K562 (cell line): Measurements from ENCODE around the gene FAM120AOS. TPM values are rescaled to one million over a fixed set of nuclear protein-coding genes. Genes with fewer than 3 reads are reported as not detected.

Source experiments
- ATAC-seq: fragments of 200-7000 bp; cut with Tn5 transposase; 3 replicates; pipeline ENCODE4 v1.9.1; 2020; ENCODE audit warnings: moderate library complexity
- BruUV-seq: library from RNA; stranded (reverse); fragments of 400-500 nt; replicated peaks from 2 replicates; lab custom pipeline; 2021; lab: Mats Ljungman, UMichigan
- CTCF ChIA-PET: fragments of 300-600 bp; formaldehyde crosslinking; extraction: SDS; loops from one replicate; lab custom pipeline; 2021; ENCODE audit warnings: low intra/inter-chr PET ratio; lab: Yijun Ruan, JAX
- POLR2A ChIA-PET: fragments of 300-600, 350-650 bp; sonication (Branson Sonifier 250); formaldehyde crosslinking; extraction: SDS; loops from one replicate; lab custom pipeline; 2021; ENCODE audit warnings: antibody characterized with exemption, inconsistent platforms; lab: Yijun Ruan, JAX
- DNase-seq, 4 experiments: peaks; one replicate each; pipeline versions ENCODE4 v3.0.0 to v3.0.0-alpha.2; 2011 to 2018; ENCODE audit warnings: low spot score in 3 of 4, mixed read lengths in 3 of 4; ENCODE audit errors: extremely low read depth in 1 of 4
- FAIRE-seq: peaks from 2 replicates; lab custom pipeline; 2011; peaks lifted over from hg19 to GRCh38; lab: Jason Lieb, UNC
- H2AFZ ChIP-seq: 2 replicates; pipeline ENCODE4 v1.6.0; 2011; ENCODE audit warnings: low read depth, low read length, control low read depth, inconsistent platforms
- H3K27ac ChIP-seq: fragments of 200-600 bp; 3 replicates; pipeline ENCODE4 v1.8.0; 2011; ENCODE audit warnings: low read depth, mild to moderate bottlenecking, control low read depth, inconsistent platforms, low read length, moderate library complexity, mixed read lengths; ENCODE audit errors: extremely low read depth
- H3K27me3 ChIP-seq, 2 experiments: fragments of 300-600 bp in 1 of 2; 2 replicates in 1 of 2; 3 replicates in 1 of 2; pipeline versions ENCODE4 v1.6.0 to v1.8.0; 2011; ENCODE audit warnings: inconsistent platforms in 2 of 2, low read length in 2 of 2, mild to moderate bottlenecking in 1 of 2, mixed read lengths in 1 of 2, moderate library complexity in 1 of 2; ENCODE audit not compliant: control insufficient read depth in 2 of 2, insufficient read depth in 2 of 2
- H3K36me3 ChIP-seq: fragments of 300-600 bp; 3 replicates; pipeline ENCODE4 v1.8.0; 2011; ENCODE audit warnings: mild to moderate bottlenecking, low read length, inconsistent platforms; ENCODE audit not compliant: control insufficient read depth, insufficient read depth
- H3K4me1 ChIP-seq, 2 experiments: fragments of 200-600 bp in 1 of 2; replicated peaks in 1 of 2; 2 replicates in 1 of 2; 3 replicates in 1 of 2; pipeline versions ENCODE4 v1.5.1 to v1.8.0; 2011; ENCODE audit warnings: inconsistent platforms in 2 of 2, low read length in 2 of 2, mild to moderate bottlenecking in 1 of 2, mixed read lengths in 1 of 2, moderate library complexity in 1 of 2; ENCODE audit not compliant: control insufficient read depth in 2 of 2, insufficient read depth in 2 of 2
- H3K4me2 ChIP-seq: 2 replicates; pipeline ENCODE4 v1.6.1; 2011; ENCODE audit warnings: low read length, control low read depth, inconsistent platforms, mixed read lengths; ENCODE audit not compliant: insufficient read depth
- H3K4me3 ChIP-seq: fragments of 200-600 bp; sonication (generic), shearing (Covaris generic); 2 replicates; pipeline ENCODE4 v1.5.1; 2016; ENCODE audit warnings: control low read depth, inconsistent platforms
- H3K79me2 ChIP-seq: fragments of 200-600 bp; 3 replicates; pipeline ENCODE4 v1.8.0; 2011; ENCODE audit warnings: low read length, inconsistent platforms; ENCODE audit not compliant: control insufficient read depth, insufficient read depth
- H3K9ac ChIP-seq, 2 experiments: 2 replicates each; pipeline versions ENCODE4 v1.6.0 to v1.6.1; 2011; ENCODE audit warnings: low read depth in 2 of 2, low read length in 2 of 2, control low read depth in 1 of 2, inconsistent platforms in 1 of 2, mild to moderate bottlenecking in 1 of 2, mixed read lengths in 1 of 2; ENCODE audit not compliant: insufficient read depth in 1 of 2
- H3K9me1 ChIP-seq: one replicate; pipeline ENCODE4 v1.6.0; 2011; ENCODE audit warnings: inconsistent platforms, mild to moderate bottlenecking, low read length, moderate library complexity; ENCODE audit not compliant: control insufficient read depth, insufficient read depth
- H3K9me3 ChIP-seq: replicated peaks from 2 replicates; pipeline ENCODE4 v1.5.1; 2011; ENCODE audit warnings: low read depth, low read length, inconsistent platforms; ENCODE audit not compliant: control insufficient read depth, insufficient read depth
- H4K20me1 ChIP-seq: replicated peaks from 2 replicates; pipeline ENCODE4 v1.6.1; 2011; ENCODE audit warnings: low read length, inconsistent platforms, mixed read lengths; ENCODE audit not compliant: control insufficient read depth, insufficient read depth
- DACH1 ChIP-seq: fragments of 450-650 bp; IDR thresholded peaks from 2 replicates; pipeline ENCODE4 v1.6.1; 2018; ENCODE audit not compliant: partially characterized antibody
- HMG20A ChIP-seq: fragments of 450-650 bp; formaldehyde crosslinking; conservative IDR thresholded peaks from 2 replicates; pipeline ENCODE4 v1.4.0; 2020; ENCODE audit warnings: mild to moderate bottlenecking, mixed read lengths
- IFI16 ChIP-seq: fragments of 250-450 bp; sonication (Bioruptor Pico); IDR thresholded peaks from 2 replicates; pipeline ENCODE4 v2.1.2; 2022; ENCODE audit warnings: mild to moderate bottlenecking, inconsistent platforms
- REST ChIP-seq, 2 experiments: fragments of 450-650 bp; formaldehyde crosslinking in 1 of 2; IDR thresholded peaks; 2 replicates each; pipeline versions ENCODE4 v1.4.0 to v1.6.1; 2014 to 2020; ENCODE audit warnings: mild to moderate bottlenecking in 2 of 2, borderline replicate concordance in 1 of 2, low read depth in 1 of 2
- ZBTB11 ChIP-seq, 3 experiments: fragments of 200-800 bp in 1 of 3; fragments of 250-450 bp in 1 of 3; fragments of 450-650 bp in 1 of 3; sonication (Bioruptor Pico) in 1 of 3; sonication (Bioruptor generic) in 1 of 3; formaldehyde crosslinking in 1 of 3; IDR thresholded peaks; 2 replicates each; pipeline versions ENCODE4 v1.6.1 to v1.8.0; 2016 to 2022; ENCODE audit warnings: mild to moderate bottlenecking in 2 of 3, missing genetic modification characterization in 2 of 3, missing compliant biosample characterization in 1 of 3, moderate library complexity in 1 of 3
- ZBTB5 ChIP-seq: fragments of 450-650 bp; IDR thresholded peaks from 2 replicates; pipeline ENCODE4 v1.6.1; 2017; ENCODE audit warnings: antibody characterized with exemption
- WGBS: fragments of 100-300 bp; shearing (Covaris generic); methylation state at CpG from one replicate; pipeline ENCODE4 v1.1.6; 2016; ENCODE audit warnings: low coverage, mixed read lengths; ENCODE audit not compliant: insufficient coverage; ENCODE audit errors: missing lambda C conversion rate; 5-methylcytosine and 5-hydroxymethylcytosine counted together
- in situ Hi-C: fragments of 300-500 bp; cut with MboI; formaldehyde crosslinking; loops from 4 replicates; pipeline ENCODE4 v1.15.0; 2018; ENCODE audit warnings: inconsistent platforms, mixed read lengths
- intact Hi-C: fragments of 100-400 bp; cut with micrococcal nuclease; formaldehyde crosslinking; loops from 2 replicates; pipeline ENCODE4 v1.14.2; 2022
- polyA plus RNA-seq, 8 experiments: library from polyadenylated mRNA; depleted of rRNA in 4 of 8; stranded (reverse) in 5 of 8; unstranded in 3 of 8; fragments of >200 nt; fragmentation: Nextera tagmentation in 2 of 8; fragmentation: Illumina TruSeq in 1 of 8; extraction: Ambion mirVana in 2 of 8; extraction: Trizol in 1 of 8; gene quantifications; 2 replicates each; pipeline versions ENCODE4 v1.2.1 to v1.2.3, GENCODE V29; 2011 to 2014; ENCODE audit warnings: inconsistent platforms in 1 of 8, missing spikeins in 1 of 8
- total RNA-seq, 7 experiments: library from RNA; depleted of rRNA in 6 of 7; stranded (reverse); fragments of >200 nt in 6 of 7; fragmentation: Illumina TruSeq in 2 of 7; extraction: Trizol in 2 of 7; gene quantifications; 2 replicates each; pipeline versions ENCODE4 v1.2.1 to v1.2.3, GENCODE V29; 2011 to 2021; ENCODE audit warnings: low replicate concordance in 1 of 7

FAM120AOS gene
- total and polyA plus RNA-seq, 9 of the 15 experiments (the other 6 are each of a cell fraction or from before 2014, with no cell fraction given), result 18.8 to 53.4 (median 41.4) TPM

GRCh38 chr9:93457006-93457405 is 3.6 kb upstream of the FAM120AOS start:
- no peak overlapping the region for H3K4me2 ChIP-seq
- in situ Hi-C loops, result no loop called here
- no peaks in the 10 kb centered on the region for H3K9me3 ChIP-seq
- 58% methylated on average over 1 of the region's 1 CpG for WGBS
- DNase-seq (no peak), FAIRE-seq (no peak), ATAC-seq (no peak)
- H3K4me1 ChIP-seq, result peaks cover 5 to 15% of the 10 kb centered on the region in 2 experiments; a peak in 3 of 5 replicates
- ChIA-PET POLR2A (interaction anchor here (0.6 to 2.4 kb wide), 4 partner anchors 8 to 291 kb away, joined by 3 to 13 read pairs (median 7); no protein-coding TSS in a partner anchor), CTCF (no interaction called here)
- peaks cover 100% of the 10 kb centered on the region for H3K79me2 ChIP-seq
- H3K36me3 ChIP-seq, result peaks cover 58% of the 10 kb centered on the region; the same call in 2 of the 3 replicates
- no TSS peak for BruUV-seq
- H3K9me1 ChIP-seq, result no peaks in the 10 kb centered on the region
- no peak overlapping the region for H3K9ac ChIP-seq
- H3K27ac ChIP-seq, result no peak overlapping the region
- H3K27me3 ChIP-seq, result no peaks in the 10 kb centered on the region
- H2AFZ ChIP-seq, result no peak overlapping the region
- no peak overlapping the region for H3K4me3 ChIP-seq
- intact Hi-C loops, result no loop called here
- H4K20me1 ChIP-seq, result peaks cover 20% of the 10 kb centered on the region; the same call in 1 of the 2 replicates
- TF ChIP-seq ZBTB5 (no peak), HMG20A (no peak), ZBTB11 (CRISPR knock-in tag; IDR thresholded peaks at IDR 0.05) (no peak), DACH1 (no peak), REST (IDR thresholded peaks at IDR 0.05; ENCODE audit: borderline replicate concordance) (no peak), REST (CRISPR knock-in tag; IDR thresholded peaks at IDR 0.05; ENCODE audit: low read depth) (no peak), IFI16 (CRISPR knock-in tag) (no peak)
